MM.1S (cell line): ENCODE data around the gene NCR3LG1.

Experiments
- DNase-seq: peaks from one replicate; pipeline ENCODE4 v3.0.0-alpha.2; 2015
- H2AFZ ChIP-seq: fragments of 300-600 bp; sonication (generic); 2 replicates; pipeline ENCODE4 v1.6.0; 2016; ENCODE audit warnings: antibody characterized with exemption, low read length
- H3F3A ChIP-seq: fragments of 300-600 bp; sonication (generic); 2 replicates; pipeline ENCODE4 v1.6.1; 2016; ENCODE audit warnings: mild to moderate bottlenecking, antibody characterized with exemption, low read length, moderate library complexity, mixed read lengths; ENCODE audit not compliant: insufficient read depth
- H3K27ac ChIP-seq: fragments of 300-600 bp; sonication (generic); 2 replicates; pipeline ENCODE4 v1.5.1; 2016; ENCODE audit warnings: mild to moderate bottlenecking, low read length
- H3K27me3 ChIP-seq: fragments of 300-600 bp; sonication (generic); replicated peaks from 2 replicates; pipeline ENCODE4 v1.6.0; 2016; ENCODE audit warnings: low read length; ENCODE audit not compliant: insufficient read depth
- H3K36me3 ChIP-seq: fragments of 300-600 bp; sonication (generic); replicated peaks from 2 replicates; pipeline ENCODE4 v1.6.1; 2016; ENCODE audit warnings: mild to moderate bottlenecking, low read length, mixed read lengths; ENCODE audit not compliant: insufficient read depth
- H3K4me1 ChIP-seq: fragments of 300-600 bp; sonication (generic); 2 replicates; pipeline ENCODE4 v1.6.1; 2016; ENCODE audit warnings: low read length, mixed read lengths
- H3K4me2 ChIP-seq: fragments of 300-600 bp; sonication (generic); 2 replicates; pipeline ENCODE4 v1.6.0; 2016; ENCODE audit warnings: low read depth, low read length
- H3K4me3 ChIP-seq: fragments of 300-600 bp; sonication (generic); 2 replicates; pipeline ENCODE4 v1.5.1; 2016; ENCODE audit warnings: low read length, mixed read lengths
- H3K79me2 ChIP-seq: fragments of 300-600 bp; sonication (generic); 2 replicates; pipeline ENCODE4 v1.6.1; 2016; ENCODE audit warnings: mixed run types, low read length, mixed read lengths
- H3K9ac ChIP-seq: fragments of 300-600 bp; sonication (generic); 2 replicates; pipeline ENCODE4 v1.6.1; 2016; ENCODE audit warnings: low read length, mixed read lengths
- H3K9me2 ChIP-seq: fragments of 300-600 bp; sonication (generic); replicated peaks from 2 replicates; pipeline ENCODE4 v1.6.1; 2016; ENCODE audit warnings: mild to moderate bottlenecking, low read length, mixed read lengths; ENCODE audit not compliant: insufficient read depth
- H3K9me3 ChIP-seq: fragments of 300-600 bp; sonication (generic); replicated peaks from 2 replicates; pipeline ENCODE4 v1.6.1; 2016; ENCODE audit warnings: mild to moderate bottlenecking, low read length, mixed read lengths; ENCODE audit not compliant: insufficient read depth
- H4K20me1 ChIP-seq: fragments of 300-600 bp; sonication (generic); 2 replicates; pipeline ENCODE4 v1.6.1; 2016; ENCODE audit warnings: mild to moderate bottlenecking, low read length, moderate library complexity, mixed read lengths; ENCODE audit not compliant: insufficient read depth
- EZH2 ChIP-seq: fragments of 300-600 bp; sonication (generic); optimal IDR thresholded peaks from 2 replicates; pipeline ENCODE3; 2017; ENCODE audit warnings: low read depth, mild to moderate bottlenecking, antibody characterized with exemption, low read length, mixed read lengths
- EZH2phosphoT487 ChIP-seq: fragments of 300-600 bp; sonication (generic); IDR thresholded peaks from 2 replicates; pipeline ENCODE4 v1.6.1; 2018; ENCODE audit warnings: antibody characterized with exemption, low read length
- TF ChIP-seq, protein P1 (sequence below): fragments of 300-600 bp; sonication (generic); IDR thresholded peaks from 2 replicates; pipeline ENCODE4 v1.5.1; 2016; ENCODE audit warnings: antibody characterized with exemption, low read length, mixed read lengths

The NCR3LG1 gene

DNA sequence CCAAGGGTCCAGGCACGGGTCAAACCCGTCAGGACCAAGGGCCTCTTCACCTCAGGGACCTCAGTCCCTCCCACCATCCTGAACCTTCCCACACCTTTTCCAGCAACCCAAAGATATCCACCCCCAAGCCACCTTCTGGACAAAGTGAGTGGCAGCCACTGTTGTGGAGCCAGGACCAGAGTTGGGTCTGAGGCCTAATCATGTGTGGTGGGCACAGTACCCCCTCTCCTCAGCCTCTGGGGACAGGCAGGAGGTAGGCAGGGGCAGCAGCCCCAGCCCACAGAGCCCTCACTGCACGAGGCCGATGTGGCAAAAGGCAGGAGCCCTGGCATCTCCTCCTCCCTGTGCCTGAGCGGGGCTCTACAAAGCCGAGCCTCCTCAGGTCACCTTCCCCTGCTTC, 34.3 kb downstream of the NCR3LG1 start:
- DNase-seq: no peak
- Histone ChIP-seq H3K36me3 (no peaks in the 10 kb centered on the region), H3K9me3 (no peaks in the 10 kb centered on the region)

DNA sequence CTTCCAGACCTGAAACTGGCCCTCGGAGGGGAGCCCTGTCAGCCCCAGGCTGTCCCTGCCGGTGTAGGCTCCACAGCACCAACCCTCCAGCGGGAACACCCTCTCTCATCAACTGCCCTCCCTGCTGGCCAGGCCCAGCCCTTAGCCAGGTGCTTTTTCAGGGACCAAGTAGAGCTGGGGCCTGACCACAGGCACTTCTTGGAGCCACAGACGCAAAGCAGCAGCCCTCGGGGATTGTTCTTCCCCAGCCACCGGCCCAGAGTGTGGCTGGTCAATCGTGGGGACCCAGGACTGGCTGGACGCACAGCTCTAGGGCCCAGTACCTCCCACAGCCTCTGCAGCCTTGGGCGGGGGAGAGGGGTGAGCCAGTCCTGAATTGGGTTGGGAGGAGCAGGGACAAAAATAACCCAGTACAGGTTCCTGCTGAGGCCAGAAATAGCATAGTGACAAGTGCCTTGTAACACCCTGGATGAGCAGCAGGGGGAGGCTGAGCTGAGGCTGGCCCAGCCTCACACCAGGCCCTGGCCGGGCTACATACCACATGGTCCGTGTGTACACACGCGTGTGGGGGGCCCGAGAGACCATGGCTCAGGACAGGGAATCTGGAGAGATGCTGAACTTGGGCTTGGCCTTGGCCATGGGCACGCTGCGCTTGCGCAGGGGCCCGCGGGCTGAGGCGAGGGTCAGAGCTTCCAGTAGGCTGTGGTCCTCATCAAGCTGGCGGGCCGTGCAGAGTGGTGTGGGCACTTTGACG, 34.9 kb downstream of the NCR3LG1 start:
- H3K4me3 ChIP-seq: peak overlapping the region; percentile 35
- peaks cover 10% of the 10 kb centered on the region; the same call in 1 of the 2 replicates for H3F3A ChIP-seq
- H3K9me2 ChIP-seq: no peaks in the 10 kb centered on the region
- peaks cover 36% of the 10 kb centered on the region for H3K4me1 ChIP-seq
- H3K27ac ChIP-seq: peak overlapping the region; percentile 33; the same call in 1 of the 2 replicates
- H3K4me2 ChIP-seq: peak overlapping the region; percentile 86
- 0 out of 2 replicates have a peak, but pooled peaks cover 11% of the 10 kb centered on the region for H3K79me2 ChIP-seq
- H3K9ac ChIP-seq: peak overlapping the region; percentile 29; the same call in 1 of the 2 replicates
- TF ChIP-seq EZH2 (no peak), EZH2phosphoT487 (no peak)
- TF ChIP-seq, protein P1, sequence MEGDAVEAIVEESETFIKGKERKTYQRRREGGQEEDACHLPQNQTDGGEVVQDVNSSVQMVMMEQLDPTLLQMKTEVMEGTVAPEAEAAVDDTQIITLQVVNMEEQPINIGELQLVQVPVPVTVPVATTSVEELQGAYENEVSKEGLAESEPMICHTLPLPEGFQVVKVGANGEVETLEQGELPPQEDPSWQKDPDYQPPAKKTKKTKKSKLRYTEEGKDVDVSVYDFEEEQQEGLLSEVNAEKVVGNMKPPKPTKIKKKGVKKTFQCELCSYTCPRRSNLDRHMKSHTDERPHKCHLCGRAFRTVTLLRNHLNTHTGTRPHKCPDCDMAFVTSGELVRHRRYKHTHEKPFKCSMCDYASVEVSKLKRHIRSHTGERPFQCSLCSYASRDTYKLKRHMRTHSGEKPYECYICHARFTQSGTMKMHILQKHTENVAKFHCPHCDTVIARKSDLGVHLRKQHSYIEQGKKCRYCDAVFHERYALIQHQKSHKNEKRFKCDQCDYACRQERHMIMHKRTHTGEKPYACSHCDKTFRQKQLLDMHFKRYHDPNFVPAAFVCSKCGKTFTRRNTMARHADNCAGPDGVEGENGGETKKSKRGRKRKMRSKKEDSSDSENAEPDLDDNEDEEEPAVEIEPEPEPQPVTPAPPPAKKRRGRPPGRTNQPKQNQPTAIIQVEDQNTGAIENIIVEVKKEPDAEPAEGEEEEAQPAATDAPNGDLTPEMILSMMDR: peak; percentile 80
- H4K20me1 ChIP-seq: no peaks in the 10 kb centered on the region
- peak; percentile 78 for DNase-seq
- no peaks in the 10 kb centered on the region for H3K27me3 ChIP-seq
- no peaks in the 10 kb centered on the region for H3K9me3 ChIP-seq
- H3K36me3 ChIP-seq: no peaks in the 10 kb centered on the region
- H2AFZ ChIP-seq: peak overlapping the region; percentile 25; the same call in 1 of the 2 replicates

More for the DNA sequence above, 34.3 kb downstream of the NCR3LG1 start:
- Histone ChIP-seq H3K4me1 (peaks cover 30% of the 10 kb centered on the region), H3K9ac (peak overlapping the region; percentile 29; the same call in 1 of the 2 replicates), H3K4me2 (peak overlapping the region; percentile 86), H3F3A (peaks cover 10% of the 10 kb centered on the region; the same call in 1 of the 2 replicates), H3K27me3 (no peaks in the 10 kb centered on the region), H2AFZ (no peak overlapping the region), H3K4me3 (peak overlapping the region; percentile 35), H4K20me1 (no peaks in the 10 kb centered on the region), H3K79me2 (0 out of 2 replicates have a peak, but pooled peaks cover 11% of the 10 kb centered on the region), H3K9me2 (no peaks in the 10 kb centered on the region), H3K27ac (peak overlapping the region; percentile 33; the same call in 1 of the 2 replicates)
- TF ChIP-seq EZH2 (no peak), EZH2phosphoT487 (no peak)
- TF ChIP-seq, protein P1: no peak

DNA sequence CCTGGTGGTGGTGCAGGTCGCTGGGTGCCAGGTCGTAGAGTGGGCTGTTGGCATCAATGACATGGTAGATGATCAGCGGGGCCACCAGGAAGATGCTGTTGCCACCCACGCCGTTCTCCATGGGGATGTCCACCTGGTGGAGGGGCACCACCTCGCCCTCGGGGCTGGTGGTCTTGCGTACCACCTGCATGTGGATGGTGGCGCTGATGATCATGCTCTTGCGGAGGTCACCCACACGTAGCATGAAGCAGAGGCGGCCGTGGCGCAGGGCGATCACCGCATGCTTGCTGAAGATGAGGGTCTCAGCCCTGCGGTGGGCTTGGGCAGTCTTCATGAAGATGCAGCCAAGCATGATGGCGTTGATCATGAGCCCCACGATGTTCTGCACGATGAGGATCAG, 35.7 kb downstream of the NCR3LG1 start:
- H2AFZ ChIP-seq: no peak overlapping the region
- H3K27ac ChIP-seq: no peak overlapping the region
- H3K9me2 ChIP-seq: no peaks in the 10 kb centered on the region
- 0 out of 2 replicates have a peak, but pooled peaks cover 11% of the 10 kb centered on the region for H3K79me2 ChIP-seq
- no peaks in the 10 kb centered on the region for H3K36me3 ChIP-seq
- no peak overlapping the region; the same call in 1 of the 2 replicates for H3K4me2 ChIP-seq
- H3K4me1 ChIP-seq: peaks cover 43% of the 10 kb centered on the region
- TF ChIP-seq, protein P1: no peak
- TF ChIP-seq EZH2: no peak
- TF ChIP-seq EZH2phosphoT487: no peak
- no peak for DNase-seq
- no peaks in the 10 kb centered on the region for H4K20me1 ChIP-seq
- H3K9ac ChIP-seq: no peak overlapping the region
- H3K4me3 ChIP-seq: no peak overlapping the region
- H3K27me3 ChIP-seq: no peaks in the 10 kb centered on the region
- no peaks in the 10 kb centered on the region for H3K9me3 ChIP-seq
- H3F3A ChIP-seq: peaks cover 17% of the 10 kb centered on the region
